Fibroblast of lung (primary cell): Measurements from ENCODE around the gene TTYH2. TPM values are rescaled to one million over a fixed set of nuclear protein-coding genes. Genes with fewer than 3 reads are reported as not detected.

Experiments
- DNase-seq, 2 donors: peaks; one replicate each; pipeline versions ENCODE4 v3.0.0 to v3.0.0-alpha.2; 2010; ENCODE audit warnings: low read depth in 2 of 2
- H2AFZ ChIP-seq: 2 replicates; pipeline ENCODE4 v1.5.1; 2012; ENCODE audit warnings: low read length, control low read depth, inconsistent platforms
- H3K27ac ChIP-seq: 2 replicates; pipeline ENCODE4 v1.5.1; 2011; ENCODE audit warnings: low read length, control low read depth; ENCODE audit not compliant: insufficient read depth
- H3K27me3 ChIP-seq: 2 replicates; pipeline ENCODE4 v1.5.1; 2011; ENCODE audit warnings: mild to moderate bottlenecking, low read length; ENCODE audit not compliant: control insufficient read depth, insufficient read depth
- H3K36me3 ChIP-seq: 2 replicates; pipeline ENCODE4 v1.5.1; 2011; ENCODE audit warnings: low read length; ENCODE audit not compliant: control insufficient read depth, insufficient read depth
- H3K4me1 ChIP-seq: 2 replicates; pipeline ENCODE4 v1.5.1; 2011; ENCODE audit warnings: low read length; ENCODE audit not compliant: control insufficient read depth, insufficient read depth; ENCODE audit errors: extremely low read depth
- H3K4me2 ChIP-seq: 2 replicates; pipeline ENCODE4 v1.5.1; 2011; ENCODE audit warnings: low read length, control low read depth; ENCODE audit not compliant: insufficient read depth; ENCODE audit errors: extremely low read depth
- H3K4me3 ChIP-seq, 4 experiments: fragments of 200-600 bp in 1 of 4; sonication (generic) in 1 of 4; replicated peaks in 1 of 4; 2 replicates each; pipeline ENCODE4 v1.5.1; 2011 to 2016; ENCODE audit warnings: low read length in 4 of 4, low read depth in 3 of 4, mild to moderate bottlenecking in 3 of 4, control low read depth in 2 of 4, inconsistent platforms in 1 of 4, mixed read lengths in 1 of 4; ENCODE audit not compliant: insufficient read depth in 1 of 4; ENCODE audit errors: control extremely low read depth in 1 of 4
- H3K79me2 ChIP-seq: 2 replicates; pipeline ENCODE4 v1.5.1; 2012; ENCODE audit warnings: mild to moderate bottlenecking, low read length, inconsistent platforms; ENCODE audit not compliant: control insufficient read depth, insufficient read depth
- H3K9ac ChIP-seq: 2 replicates; pipeline ENCODE4 v1.5.1; 2011; ENCODE audit warnings: mild to moderate bottlenecking, low read length, control low read depth; ENCODE audit not compliant: insufficient read depth
- H3K9me3 ChIP-seq: 2 replicates; pipeline ENCODE4 v1.5.1; 2012; ENCODE audit warnings: low read depth, low read length; ENCODE audit not compliant: control insufficient read depth, insufficient read depth
- H4K20me1 ChIP-seq: 2 replicates; pipeline ENCODE4 v1.5.1; 2011; ENCODE audit warnings: low read length; ENCODE audit not compliant: control insufficient read depth, insufficient read depth; ENCODE audit errors: extremely low read depth
- CTCF ChIP-seq, 2 donors: IDR thresholded peaks in 1 of 2; conservative IDR thresholded peaks in 1 of 2; 1 replicate in 1 of 2; 2 replicates in 1 of 2; pipeline ENCODE4 v1.5.1; 2011 to 2012; ENCODE audit warnings: low read length in 2 of 2, control low read depth in 1 of 2, inconsistent platforms in 1 of 2, low read depth in 1 of 2, mild to moderate bottlenecking in 1 of 2
- EZH2 ChIP-seq: IDR thresholded peaks from 2 replicates; pipeline ENCODE4 v1.5.1; 2012; ENCODE audit warnings: low read length, control low read depth, mild to moderate bottlenecking; ENCODE audit errors: missing control alignments
- polyA plus RNA-seq, 2 donors: library from polyadenylated mRNA; depleted of rRNA in 1 of 2; stranded (reverse) in 1 of 2; unstranded in 1 of 2; fragments of >200 nt; gene quantifications; 2 replicates each; pipeline ENCODE4 v1.2.1, GENCODE V29; 2011 to 2012; ENCODE audit warnings: missing spikeins in 1 of 2
- total RNA-seq: library from RNA; depleted of rRNA; stranded (reverse); fragments of >200 nt; gene quantifications from 2 replicates; pipeline ENCODE4 v1.2.1, GENCODE V29; 2014

TTYH2 gene
- total and polyA plus RNA-seq, 2 donors (not counting 1 experiment from before 2014, with no cell fraction given) = 0.99 to 1.2 TPM

GRCh38 chr17:74288785-74289184, 75.4 kb downstream of the TTYH2 start:
- no peaks in the 10 kb centered on the region for H3K36me3 ChIP-seq
- no peak overlapping the region for H3K4me3 ChIP-seq
- no peak overlapping the region for H3K9ac ChIP-seq
- H3K9me3 ChIP-seq = no peaks in the 10 kb centered on the region
- no peaks in the 10 kb centered on the region for H3K27me3 ChIP-seq
- H4K20me1 ChIP-seq = no peaks in the 10 kb centered on the region
- no peak overlapping the region for H3K4me2 ChIP-seq
- no peak overlapping the region for H3K27ac ChIP-seq
- TF ChIP-seq CTCF (conservative IDR thresholded peaks at IDR 0.05 in 1 of 2, IDR thresholded peaks at IDR 0.05 in 1 of 2; ENCODE audit: low read depth in 1 of 2, low read length in 2 of 2) (no peak), EZH2 (no peak)
- H3K79me2 ChIP-seq = no peaks in the 10 kb centered on the region
- DNase-seq = no peak
- no peak overlapping the region for H2AFZ ChIP-seq
- H3K4me1 ChIP-seq = no peaks in the 10 kb centered on the region

- no peaks in the 10 kb centered on the region for H3K36me3 ChIP-seq
- H2AFZ ChIP-seq = no peak overlapping the region
- no peak overlapping the region for H3K9ac ChIP-seq
- no peaks in the 10 kb centered on the region for H3K4me1 ChIP-seq
- no peaks in the 10 kb centered on the region for H3K79me2 ChIP-seq
- H4K20me1 ChIP-seq = no peaks in the 10 kb centered on the region
- no peak for DNase-seq
- no peak for TF ChIP-seq EZH2
- TF ChIP-seq CTCF (conservative IDR thresholded peaks at IDR 0.05 in 1 of 2, IDR thresholded peaks at IDR 0.05 in 1 of 2; ENCODE audit: low read depth in 1 of 2, low read length in 2 of 2) = no peak
- H3K9me3 ChIP-seq = no peaks in the 10 kb centered on the region
- H3K4me3 ChIP-seq = no peak overlapping the region
- H3K27me3 ChIP-seq = no peaks in the 10 kb centered on the region
- H3K4me2 ChIP-seq = no peak overlapping the region
- H3K27ac ChIP-seq = no peak overlapping the region
Measured at GRCh38 chr17:74289688-74290087, 76.3 kb downstream of the TTYH2 start.

- Histone ChIP-seq H2AFZ (no peak overlapping the region), H3K27ac (no peak overlapping the region)
- no peak for TF ChIP-seq CTCF (conservative IDR thresholded peaks at IDR 0.05 in 1 of 2, IDR thresholded peaks at IDR 0.05 in 1 of 2; ENCODE audit: low read depth in 1 of 2, low read length in 2 of 2)
- no peak for TF ChIP-seq EZH2
Measured at GRCh38 chr17:74290340-74290739, 77.0 kb downstream of the TTYH2 start.

More at GRCh38 chr17:74290340-74290739, 77.0 kb downstream of the TTYH2 start:
- Histone ChIP-seq H3K9ac (no peak overlapping the region), H3K79me2 (no peaks in the 10 kb centered on the region), H3K4me1 (no peaks in the 10 kb centered on the region), H3K27me3 (no peaks in the 10 kb centered on the region), H3K4me3 (no peak overlapping the region), H3K4me2 (no peak overlapping the region), H3K9me3 (no peaks in the 10 kb centered on the region), H3K36me3 (no peaks in the 10 kb centered on the region), H4K20me1 (no peaks in the 10 kb centered on the region)
- no peak for DNase-seq
